Neural progenitor cell (in vitro differentiated cells): Measurements from ENCODE around the gene NSD1. TPM values are rescaled to one million over a fixed set of nuclear protein-coding genes. Genes with fewer than 3 reads are reported as not detected.

ENCODE experiments used
- total RNA-seq: library from RNA; depleted of rRNA; stranded (reverse); fragments of >200 nt; gene quantifications from 2 replicates; pipeline ENCODE4 v1.2.3, GENCODE V29; 2015; ENCODE audit warnings: low replicate concordance

NSD1 gene
- total RNA-seq, 1 donor from 2014 or later, result 114 TPM

Other genes starting within 250 kb of the NSD1 start
- not detected in 2 replicates for gene HK3, start 234.4 kb upstream of the NSD1 start, total RNA-seq
- 57.5 and 67.7 TPM in 2 replicates for gene UIMC1, start 127.0 kb upstream of the NSD1 start, total RNA-seq
- 28.2 and 32.2 TPM in 2 replicates for gene ZNF346, start 111.1 kb upstream of the NSD1 start, total RNA-seq
- gene FGFR4, start 46.9 kb upstream of the NSD1 start, total RNA-seq, result 8.2 and 41.3 TPM in 2 replicates
- 4.3 and 15.1 TPM in 2 replicates for gene RAB24, start 169.9 kb downstream of the NSD1 start, total RNA-seq
- gene PRELID1, start 170.0 kb downstream of the NSD1 start, total RNA-seq, result 133 and 206 TPM in 2 replicates
- 31.1 and 65.4 TPM in 2 replicates for gene MXD3, start 178.1 kb downstream of the NSD1 start, total RNA-seq
- gene LMAN2, start 217.9 kb downstream of the NSD1 start, total RNA-seq, result 96.5 and 116 TPM in 2 replicates
- gene RGS14, start 224.2 kb downstream of the NSD1 start, total RNA-seq, result 3.2 and 19.0 TPM in 2 replicates